RCC 7860 (cell line): ENCODE results near the gene SLIT3.

Experiments
- DNase-seq: peaks from one replicate; pipeline ENCODE4 v3.0.0-alpha.2; 2015; ENCODE audit warnings: low spot score
- FAIRE-seq: peaks from 2 replicates; lab custom pipeline; 2012; peaks lifted over from hg19 to GRCh38; lab: Jason Lieb, UNC

The SLIT3 gene

GRCh38 chr5:168976311-168976970, 324.5 kb downstream of the SLIT3 start:
- DNase-seq (peak; percentile 57), FAIRE-seq (peak; percentile 81)

GRCh38 chr5:168975331-168975730, 325.6 kb downstream of the SLIT3 start:
- DNase-seq (no peak), FAIRE-seq (no peak)

GRCh38 chr5:168974082-168974481, 326.9 kb downstream of the SLIT3 start:
- FAIRE-seq (peak; percentile 61), DNase-seq (peak; percentile 54)

- DNase-seq: no peak
- FAIRE-seq: no peak
These were observed 328.2 kb downstream of the SLIT3 start for GRCh38 chr5:168972731-168973130.

GRCh38 chr5:168971100-168971499, 329.8 kb downstream of the SLIT3 start:
- FAIRE-seq: no peak
- no peak for DNase-seq

GRCh38 chr5:168969326-168969886, 331.5 kb downstream of the SLIT3 start:
- no peak for DNase-seq
- no peak for FAIRE-seq

- no peak for FAIRE-seq
These were observed 332.9 kb downstream of the SLIT3 start for GRCh38 chr5:168967882-168968620.

GRCh38 chr5:168965638-168966037, 335.3 kb downstream of the SLIT3 start:
- FAIRE-seq (no peak), DNase-seq (no peak)

More at GRCh38 chr5:168967882-168968620, 332.9 kb downstream of the SLIT3 start:
- DNase-seq: no peak

GRCh38 chr5:168964182-168964581, 336.8 kb downstream of the SLIT3 start:
- no peak for FAIRE-seq
- DNase-seq: no peak

GRCh38 chr5:168962306-168962705, 338.6 kb downstream of the SLIT3 start:
- DNase-seq (no peak), FAIRE-seq (no peak)

- FAIRE-seq (no peak), DNase-seq (no peak)
These were observed 339.3 kb downstream of the SLIT3 start for GRCh38 chr5:168961681-168962080.

- FAIRE-seq: no peak
- DNase-seq: no peak
These were observed 340.4 kb downstream of the SLIT3 start for GRCh38 chr5:168960497-168960896.

GRCh38 chr5:168953351-168953750, 347.6 kb downstream of the SLIT3 start:
- DNase-seq (no peak), FAIRE-seq (no peak)

- no peak for FAIRE-seq
- DNase-seq: no peak
These were observed 348.7 kb downstream of the SLIT3 start for GRCh38 chr5:168952196-168952595.

- FAIRE-seq: no peak
- DNase-seq: no peak
These were observed 349.2 kb downstream of the SLIT3 start for GRCh38 chr5:168951769-168952168.

GRCh38 chr5:168951356-168951755, 349.6 kb downstream of the SLIT3 start:
- FAIRE-seq: no peak

GRCh38 chr5:168950241-168950951, 350.5 kb downstream of the SLIT3 start:
- FAIRE-seq: no peak
- no peak for DNase-seq

More at GRCh38 chr5:168951356-168951755, 349.6 kb downstream of the SLIT3 start:
- DNase-seq: no peak

- FAIRE-seq: no peak
- DNase-seq: no peak
These were observed 352.2 kb downstream of the SLIT3 start for GRCh38 chr5:168948746-168949145.

- FAIRE-seq: no peak
- peak; percentile 10 for DNase-seq
These were observed 353.6 kb downstream of the SLIT3 start for GRCh38 chr5:168947212-168947868.

- FAIRE-seq: no peak
These were observed 354.6 kb downstream of the SLIT3 start for GRCh38 chr5:168946363-168946762.

GRCh38 chr5:168944004-168944403, 356.9 kb downstream of the SLIT3 start:
- no peak for DNase-seq

More at GRCh38 chr5:168946363-168946762, 354.6 kb downstream of the SLIT3 start:
- no peak for DNase-seq

More at GRCh38 chr5:168944004-168944403, 356.9 kb downstream of the SLIT3 start:
- no peak for FAIRE-seq
